Vagina (tissue), 2 donors: ENCODE results near the gene KTN1.

ENCODE experiments used
- CTCF ChIP-seq, 3 experiments: fragments of 450-650 bp in 2 of 3; fragments of 200-600 bp in 1 of 3; sonication (generic) in 1 of 3; IDR thresholded peaks; one replicate each; pipeline ENCODE4 v1.5.1; 2017 to 2019; ENCODE audit warnings: antibody characterized with exemption in 3 of 3, mild to moderate bottlenecking in 2 of 3, moderate library complexity in 2 of 3
- POLR2AphosphoS5 ChIP-seq, 2 donors: sonication (generic); formaldehyde crosslinking; IDR thresholded peaks; one replicate each; pipeline ENCODE4 v1.9.0; 2017; ENCODE audit warnings: antibody characterized with exemption in 2 of 2, mild to moderate bottlenecking in 2 of 2, low read depth in 1 of 2; ENCODE audit not compliant: insufficient read depth in 1 of 2

DNA sequence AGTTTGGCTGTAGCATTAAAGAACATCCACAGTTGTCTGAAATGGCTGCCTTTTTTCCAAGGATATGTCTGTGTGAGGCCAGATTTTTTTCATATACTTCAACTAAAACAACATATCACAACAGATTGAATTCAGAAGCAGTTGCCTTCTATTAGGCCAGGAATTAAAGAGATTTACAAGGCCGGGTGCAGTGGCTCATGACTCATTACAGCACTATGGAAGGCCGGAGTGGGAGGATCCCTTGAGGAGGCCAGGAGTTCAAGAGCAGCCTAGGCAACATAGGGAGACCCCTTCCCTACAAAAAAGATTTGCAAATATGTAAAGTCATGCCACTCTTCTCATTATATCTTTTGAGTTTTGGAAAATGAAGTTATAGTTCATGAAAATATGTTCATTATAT lies 108.6 kb downstream of the KTN1 start:
- TF ChIP-seq POLR2AphosphoS5 (IDR thresholded peaks at IDR 0.05; ENCODE audit: insufficient read depth in 1 of 2, low read depth in 1 of 2), result no peak
- TF ChIP-seq CTCF (IDR thresholded peaks at IDR 0.05), result no peak
